Right forelimb (tissue), 1 donor: ENCODE data around the gene AHDC1.
"Not testable (repeated sequence)": the region's sequence is repeated elsewhere in the genome, so short reads cannot be mapped to it uniquely, and the experiment has no call there.

Experiments
- DNase-seq: peaks from one replicate; pipeline ENCODE4 v3.0.0-alpha.2; 2018

AHDC1 gene

DNA sequence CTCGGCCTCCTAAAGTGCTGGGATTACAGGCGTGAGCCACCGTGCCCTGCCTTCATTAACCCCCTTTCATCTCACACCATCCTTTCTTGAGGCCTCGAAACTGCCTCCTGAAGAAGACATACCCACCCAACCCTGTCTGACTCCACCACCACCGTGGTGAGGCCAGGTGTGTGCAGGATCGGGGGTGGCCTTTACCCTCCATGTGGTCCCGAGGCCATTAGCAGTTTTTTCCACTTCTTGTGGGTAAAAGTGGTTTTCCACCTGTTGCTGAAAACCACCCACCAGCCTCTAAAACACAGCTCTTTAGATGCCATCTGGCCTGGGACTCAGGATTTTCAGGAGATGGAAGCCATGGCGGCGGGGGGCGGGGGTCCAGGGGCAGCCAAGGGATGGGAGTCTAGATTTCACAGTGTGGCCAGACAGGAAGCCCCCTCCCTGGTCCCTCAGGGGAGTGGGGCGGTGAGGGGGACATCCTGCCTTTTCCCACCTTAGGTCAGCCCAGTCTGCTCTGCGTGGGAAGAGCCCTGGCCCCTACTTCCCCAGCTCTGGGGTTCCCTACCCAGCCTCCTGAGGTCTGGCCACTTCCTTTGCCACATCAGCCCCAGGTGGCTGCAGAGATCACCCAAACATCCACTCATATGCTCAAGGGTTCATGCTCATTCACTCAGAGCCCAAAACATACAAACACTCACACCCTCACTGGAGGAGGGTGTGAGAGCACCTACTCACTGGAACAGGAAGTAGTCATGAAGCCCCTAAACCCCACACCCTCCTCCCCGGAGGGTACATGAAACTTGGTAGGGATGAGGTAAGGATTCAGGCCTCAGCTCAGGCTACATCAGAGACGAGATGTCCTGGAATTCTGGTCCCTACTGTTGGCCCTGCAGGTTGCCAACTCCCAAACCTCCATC is 28.7 kb upstream of the AHDC1 start:
- DNase-seq = peak; percentile 34

DNA sequence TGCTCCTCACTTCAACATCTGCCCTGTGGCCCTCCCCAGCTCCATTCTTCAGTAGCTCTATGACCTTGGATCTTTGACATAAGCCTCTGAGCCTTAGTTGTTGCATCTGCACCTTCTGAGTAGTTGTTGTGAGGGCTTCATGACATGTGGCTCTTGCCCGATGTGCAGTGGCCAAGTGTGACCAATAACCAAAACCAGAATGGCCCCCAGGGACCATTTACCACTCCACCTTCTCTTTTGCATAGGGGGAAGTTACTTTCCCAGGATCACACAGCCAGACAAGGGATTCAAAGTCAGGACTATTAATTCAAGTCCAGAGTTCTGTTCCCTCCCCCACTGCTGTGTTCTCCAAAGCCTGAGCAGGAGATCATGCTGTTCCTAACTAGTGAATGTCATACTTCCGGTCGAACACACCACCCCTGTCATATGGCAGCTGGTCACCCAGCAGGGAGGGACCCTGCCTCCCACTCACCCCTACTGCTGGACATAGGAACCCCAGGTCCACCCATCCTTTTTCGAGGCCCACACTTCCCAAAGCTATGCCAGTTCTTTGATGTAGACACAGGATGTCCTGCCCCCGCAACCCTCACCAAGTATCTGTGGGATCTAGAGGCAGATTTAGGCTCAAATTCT is 27.0 kb upstream of the AHDC1 start:
- DNase-seq = peak; percentile 42

DNA sequence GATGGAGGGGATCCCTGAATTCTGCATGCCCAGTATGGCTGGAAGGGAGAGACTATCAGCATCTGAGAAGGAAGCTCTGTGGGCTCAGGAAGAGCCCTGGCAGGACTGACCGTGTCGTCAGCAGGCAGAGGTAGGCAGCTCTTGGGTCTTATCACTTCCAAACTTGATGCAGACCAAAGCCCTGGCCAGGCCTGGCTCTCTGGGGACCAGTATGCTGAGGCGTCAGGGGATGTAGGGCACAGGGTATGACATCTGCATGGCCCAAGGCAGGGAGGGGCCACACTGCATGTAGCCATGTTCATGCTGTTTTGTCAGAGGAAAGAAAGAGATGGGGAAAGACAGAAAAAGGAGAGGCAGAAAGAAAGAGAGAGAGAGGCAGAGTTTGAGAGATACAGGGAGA is 24.8 kb upstream of the AHDC1 start:
- no peak for DNase-seq

DNA sequence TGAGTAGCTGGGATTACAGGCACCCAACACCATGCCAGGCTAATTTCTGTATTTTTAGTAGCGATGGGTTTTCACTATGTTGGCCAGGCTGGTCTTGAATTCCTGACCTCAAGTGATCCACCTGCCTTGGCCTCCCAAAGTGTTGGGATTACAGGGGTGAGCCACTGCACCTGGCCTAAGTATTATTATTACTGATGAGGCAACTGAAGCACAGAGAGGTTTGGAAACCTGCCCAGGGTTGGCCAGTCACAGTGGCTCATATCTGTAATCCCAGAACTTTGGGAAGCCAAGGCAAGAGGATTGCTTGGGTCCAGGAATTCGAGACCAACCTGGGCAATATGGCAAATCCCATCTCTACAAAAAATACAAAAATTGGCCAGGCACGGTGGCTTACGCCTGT is 23.8 kb upstream of the AHDC1 start:
- not testable (repeated sequence) for DNase-seq

DNA sequence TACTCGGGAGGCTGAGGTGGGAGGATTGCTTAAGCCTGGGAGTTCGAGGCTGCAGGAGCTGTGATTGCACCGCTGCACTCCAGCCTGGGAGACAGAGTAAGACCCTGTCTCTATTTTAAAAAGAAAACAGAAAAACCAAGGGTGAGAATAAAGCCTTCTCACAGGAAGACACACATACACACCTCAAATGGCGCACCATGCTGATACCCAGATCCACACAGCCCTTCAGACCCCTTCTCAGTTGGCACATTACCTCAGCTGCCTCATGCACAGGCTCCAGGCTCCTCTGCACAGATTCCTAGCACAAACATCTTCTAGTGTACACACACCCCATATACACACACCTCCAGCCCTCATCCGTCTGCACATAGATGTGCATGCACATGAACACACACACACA is 23.1 kb upstream of the AHDC1 start:
- no peak for DNase-seq

DNA sequence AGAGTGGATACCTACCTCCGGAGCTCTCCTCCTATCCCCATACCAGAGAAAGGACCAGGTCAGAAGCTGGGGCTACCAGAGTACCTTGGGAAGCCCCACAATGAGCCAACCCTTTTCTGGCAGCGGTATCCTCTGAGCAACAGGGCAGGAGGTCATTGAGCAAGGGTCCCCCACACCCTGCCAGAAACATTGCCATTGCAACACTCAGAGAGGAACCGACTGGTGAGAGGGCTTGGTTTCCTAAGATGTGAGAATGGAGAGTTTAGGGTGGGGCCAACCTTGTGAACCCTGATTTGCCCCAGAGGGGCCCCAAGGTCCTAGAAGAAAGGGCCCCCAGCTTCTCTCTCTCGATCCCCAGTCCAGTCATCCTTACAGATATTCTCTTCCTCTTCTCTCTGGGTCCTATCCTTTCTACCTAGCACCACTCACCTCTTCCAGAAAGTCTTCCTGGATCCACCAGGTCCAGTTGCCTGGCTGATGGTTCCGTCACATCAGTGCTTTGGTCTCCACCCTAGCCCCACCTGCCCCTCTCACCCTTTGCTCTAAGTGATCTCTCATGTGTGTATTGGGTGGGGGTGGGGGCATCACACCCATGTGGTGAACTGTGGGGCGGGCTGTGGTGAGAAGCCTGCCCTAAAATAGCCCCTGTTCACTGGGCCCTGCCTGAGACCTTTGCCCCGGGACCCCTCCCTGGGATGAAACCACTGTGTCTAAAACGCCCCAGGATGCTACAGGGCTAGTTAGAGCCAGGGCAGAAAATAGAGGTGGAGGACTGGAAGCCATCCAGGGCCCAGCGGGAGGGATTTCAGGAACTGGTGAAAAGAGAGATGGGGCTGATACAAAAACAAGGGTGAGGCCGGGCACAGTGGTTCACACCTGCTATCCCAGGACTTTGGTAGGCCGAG is 22.3 kb upstream of the AHDC1 start:
- no peak for DNase-seq

DNA sequence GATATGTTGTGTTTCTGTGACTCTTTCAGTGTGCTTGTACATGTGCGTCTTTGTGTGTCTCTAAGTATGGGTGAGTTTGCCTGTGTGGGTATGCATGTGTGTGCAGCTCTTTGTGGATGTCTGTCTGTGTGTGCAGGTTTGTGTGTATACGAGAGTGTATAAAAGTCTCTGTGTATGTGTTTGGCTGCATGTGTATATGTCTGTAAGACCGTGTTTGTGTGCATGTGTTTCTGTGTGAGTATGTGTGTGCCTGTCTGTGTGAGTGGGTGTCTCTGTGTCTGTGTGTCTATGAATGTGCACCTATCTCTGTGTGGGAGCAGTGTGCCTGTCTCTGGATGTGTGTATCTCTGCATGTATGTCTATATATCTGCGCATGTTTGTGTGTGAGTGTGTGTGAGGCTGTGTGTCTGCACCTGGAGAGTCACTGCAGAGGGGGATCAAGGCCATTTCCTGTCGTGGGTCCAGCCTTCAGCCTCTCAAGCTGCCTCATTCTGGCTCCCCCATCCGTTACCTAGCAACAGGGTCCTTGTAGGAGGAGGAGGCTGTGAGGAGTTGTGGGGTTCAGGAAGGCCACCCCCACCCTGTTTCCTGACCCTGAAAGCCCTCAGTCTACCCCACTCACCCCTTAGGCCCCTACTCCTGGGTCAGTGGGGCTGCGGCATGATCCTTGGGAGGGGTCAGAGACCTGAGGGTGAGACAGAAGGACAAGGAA is 20.7 kb upstream of the AHDC1 start:
- DNase-seq = no peak

DNA sequence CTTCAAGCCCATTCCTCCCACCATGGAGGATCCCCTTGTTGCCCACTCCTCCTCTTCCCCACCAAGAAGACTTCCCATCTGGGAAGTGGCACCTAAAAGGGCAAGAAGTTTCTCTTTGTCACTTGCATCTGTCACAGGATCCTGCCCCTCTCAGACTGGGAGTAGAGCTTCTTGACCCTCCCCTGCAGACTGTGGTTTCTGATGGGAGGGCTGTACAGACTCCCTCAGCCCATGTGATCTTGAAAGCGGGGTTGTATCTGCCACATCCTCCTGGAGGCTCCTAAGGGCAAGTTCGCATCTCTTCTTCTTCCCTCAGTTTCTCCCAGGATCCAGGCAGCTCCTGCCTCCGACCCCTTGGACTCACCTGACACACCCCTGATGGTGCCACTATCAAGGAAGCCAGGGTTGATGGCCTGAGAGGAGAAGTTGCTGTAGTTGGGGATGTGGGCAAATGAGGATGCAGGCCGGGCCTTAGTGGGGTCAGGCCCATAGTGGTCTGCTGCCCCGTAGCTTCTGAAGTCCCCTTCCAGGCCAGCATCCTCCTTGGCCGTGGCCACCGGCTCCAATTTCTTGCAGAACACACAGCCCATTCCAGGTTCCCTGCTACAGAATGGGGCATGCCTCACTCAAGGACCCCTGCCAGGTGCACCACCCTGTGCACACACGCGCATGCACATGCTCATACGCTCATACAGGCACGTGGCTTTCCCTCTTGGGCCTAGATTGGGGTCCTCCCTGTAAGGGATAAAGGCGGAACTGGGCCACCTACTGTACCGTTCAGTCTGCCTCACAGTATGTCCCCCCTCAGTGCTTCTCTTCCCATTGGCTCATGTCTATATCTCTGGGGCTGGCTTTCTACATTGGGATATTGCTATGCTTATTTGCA is 19.6 kb upstream of the AHDC1 start:
- DNase-seq = no peak

DNA sequence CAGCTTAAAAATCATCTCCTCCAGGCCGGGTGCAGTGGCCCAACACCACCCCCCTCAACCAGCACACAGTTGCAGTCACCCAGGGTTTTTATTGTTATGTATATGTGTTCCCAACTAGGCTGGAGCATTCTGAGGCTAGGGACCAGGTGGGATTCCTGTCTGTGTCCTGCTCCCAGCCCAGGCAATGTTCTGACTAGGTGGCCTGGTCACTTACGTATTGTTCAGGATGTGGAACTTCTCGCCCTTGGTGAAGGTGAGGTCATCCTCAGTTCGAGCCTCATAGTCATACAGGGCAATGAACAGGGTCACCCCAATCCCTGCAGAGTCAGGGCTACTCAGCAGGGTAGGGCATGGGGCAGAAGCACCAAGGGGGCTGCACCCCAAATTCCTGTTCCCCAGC is 18.9 kb upstream of the AHDC1 start:
- no peak for DNase-seq

DNA sequence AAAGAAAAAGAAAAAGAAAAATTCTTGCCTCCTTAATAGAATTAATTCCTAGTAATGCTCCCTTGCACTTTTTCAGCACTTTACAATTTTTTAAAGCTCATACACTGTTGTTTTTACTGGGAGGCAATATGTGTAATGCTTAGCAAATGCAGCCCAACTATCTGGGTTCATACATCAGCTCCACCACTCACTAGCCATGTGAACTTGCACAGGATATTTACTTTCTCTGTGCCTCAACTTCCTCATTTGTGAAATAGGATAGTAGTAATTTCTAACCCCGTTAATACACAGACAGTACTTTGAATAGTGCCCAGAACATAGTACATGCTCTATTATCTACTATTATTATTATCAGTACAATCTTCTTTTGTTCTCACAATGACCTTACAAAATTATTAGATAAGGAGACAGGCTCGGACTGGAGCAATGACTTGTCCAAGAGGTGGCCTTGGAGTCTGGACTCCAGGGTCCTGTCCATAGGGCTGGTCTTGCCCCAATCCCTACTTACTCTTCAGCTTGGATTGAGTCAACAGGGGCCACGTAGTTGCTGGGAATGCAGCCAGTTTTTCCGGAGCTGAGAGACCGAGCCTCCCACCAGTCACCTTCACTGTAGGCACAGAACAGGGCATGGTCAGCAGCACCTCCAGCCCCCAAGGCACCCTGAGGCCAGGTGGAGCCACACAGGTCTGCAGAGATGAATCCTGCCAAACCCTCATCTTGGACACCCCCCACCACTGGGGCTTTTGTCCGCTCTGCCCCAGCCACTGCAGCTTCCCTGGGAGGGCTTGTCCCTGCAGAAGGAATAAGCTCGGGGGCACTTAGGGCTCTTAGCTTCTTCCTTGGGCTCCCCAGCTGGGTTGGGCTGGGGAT is 17.3 kb upstream of the AHDC1 start:
- no peak for DNase-seq

DNA sequence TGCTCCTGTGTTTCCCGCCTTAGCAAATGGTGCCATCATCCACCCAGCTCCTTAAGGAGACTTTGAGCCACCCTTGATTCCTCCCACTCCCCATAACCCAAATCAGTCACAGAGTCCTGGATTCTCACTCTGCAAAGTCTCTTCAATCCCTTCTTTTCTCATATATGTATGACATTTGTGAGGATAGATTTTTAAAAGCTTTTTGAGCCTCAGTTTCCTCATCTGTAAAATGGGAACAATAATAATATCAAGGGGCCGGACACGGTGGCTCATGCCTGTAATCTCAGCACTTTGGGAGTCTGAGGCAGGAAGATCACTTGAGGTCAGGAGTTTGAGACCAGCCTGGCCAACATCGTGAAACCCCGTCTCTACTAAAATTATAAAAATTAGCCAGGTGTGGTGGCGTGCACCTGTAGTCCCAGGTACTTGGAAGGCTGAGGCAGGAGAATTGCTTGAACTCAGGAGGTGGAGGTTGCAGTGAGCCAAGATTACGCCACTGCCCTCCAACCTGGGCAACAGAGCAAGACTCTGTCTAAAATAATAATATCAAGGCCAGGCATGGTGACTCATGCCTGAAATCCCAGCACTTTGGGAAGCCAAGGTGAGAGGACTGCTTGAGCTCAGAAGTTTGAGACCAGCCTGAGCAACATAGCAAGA is 16.0 kb upstream of the AHDC1 start:
- not testable (repeated sequence) for DNase-seq

DNA sequence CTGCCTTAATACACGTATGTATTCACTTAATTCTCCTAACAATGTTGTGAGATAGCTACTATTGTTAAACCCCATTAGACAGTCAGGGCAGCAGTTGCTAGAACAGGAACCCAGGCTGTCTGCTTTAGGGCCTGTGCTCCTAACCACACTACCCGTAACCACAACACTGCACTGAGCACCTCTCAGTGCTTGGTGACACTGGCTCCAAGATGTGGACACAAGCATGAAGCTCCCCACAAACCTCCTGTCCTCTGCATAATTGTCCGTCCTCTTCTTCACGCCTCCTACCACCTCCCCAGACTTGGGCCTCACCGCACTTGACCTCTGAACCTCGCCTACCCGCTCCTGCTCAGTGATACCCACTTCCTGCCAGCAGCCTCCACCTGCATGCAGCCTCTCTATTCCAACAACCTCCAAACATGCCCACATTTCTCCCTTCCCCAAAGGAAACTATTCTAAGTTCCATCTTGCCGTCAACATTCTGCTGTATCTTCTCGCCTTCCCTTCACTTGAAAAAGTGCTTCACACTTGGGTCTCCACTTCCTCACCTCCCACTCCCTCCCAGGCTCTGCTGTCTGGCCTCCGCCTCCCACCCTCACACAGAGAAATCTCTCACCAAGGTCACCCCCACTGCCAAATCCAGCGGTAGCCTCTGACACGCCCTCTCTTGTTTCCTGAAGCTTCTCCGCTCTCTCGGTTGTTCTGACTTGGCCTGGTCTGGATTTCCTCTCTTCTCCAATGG is 14.6 kb upstream of the AHDC1 start:
- DNase-seq = no peak

DNA sequence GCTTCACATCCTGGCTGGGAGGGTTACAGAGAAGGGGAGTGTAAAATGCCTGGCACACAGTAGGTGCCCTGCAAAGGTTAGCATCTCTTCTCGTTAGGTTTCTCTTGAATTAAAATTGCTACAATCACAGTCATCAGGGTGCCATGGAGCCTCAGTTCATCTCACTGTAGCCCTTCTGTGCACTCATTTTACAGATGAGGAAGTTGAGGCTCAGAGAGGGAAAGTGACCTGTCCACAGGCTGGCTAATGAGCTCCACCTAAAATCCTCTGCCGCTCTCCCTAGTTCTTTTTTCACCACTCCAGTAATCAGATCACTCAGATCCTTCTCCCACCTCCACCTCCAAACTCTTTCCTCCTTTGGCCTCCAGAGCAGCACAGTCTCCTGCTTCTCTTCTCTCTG is 13.5 kb upstream of the AHDC1 start:
- DNase-seq = no peak

DNA sequence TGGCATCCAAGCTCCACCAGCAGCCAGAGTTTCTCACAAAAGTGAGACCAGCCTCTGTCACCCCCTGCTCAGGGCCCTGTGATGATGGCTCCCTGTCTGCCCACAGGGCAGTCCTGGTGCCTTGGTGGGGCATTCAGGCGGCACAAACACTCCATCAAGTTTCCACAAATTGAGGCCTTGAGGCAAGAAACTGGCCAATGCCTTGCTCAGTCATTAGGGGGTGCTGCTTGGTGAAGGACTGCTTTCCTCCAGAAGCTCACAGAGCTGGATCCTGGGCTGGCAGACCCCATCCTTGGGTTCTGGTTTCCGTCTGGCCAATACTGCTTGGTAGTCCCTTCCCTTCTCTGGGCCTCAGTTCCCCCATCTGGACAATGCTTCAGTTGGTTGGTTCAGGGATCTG is 12.5 kb upstream of the AHDC1 start:
- no peak for DNase-seq

DNA sequence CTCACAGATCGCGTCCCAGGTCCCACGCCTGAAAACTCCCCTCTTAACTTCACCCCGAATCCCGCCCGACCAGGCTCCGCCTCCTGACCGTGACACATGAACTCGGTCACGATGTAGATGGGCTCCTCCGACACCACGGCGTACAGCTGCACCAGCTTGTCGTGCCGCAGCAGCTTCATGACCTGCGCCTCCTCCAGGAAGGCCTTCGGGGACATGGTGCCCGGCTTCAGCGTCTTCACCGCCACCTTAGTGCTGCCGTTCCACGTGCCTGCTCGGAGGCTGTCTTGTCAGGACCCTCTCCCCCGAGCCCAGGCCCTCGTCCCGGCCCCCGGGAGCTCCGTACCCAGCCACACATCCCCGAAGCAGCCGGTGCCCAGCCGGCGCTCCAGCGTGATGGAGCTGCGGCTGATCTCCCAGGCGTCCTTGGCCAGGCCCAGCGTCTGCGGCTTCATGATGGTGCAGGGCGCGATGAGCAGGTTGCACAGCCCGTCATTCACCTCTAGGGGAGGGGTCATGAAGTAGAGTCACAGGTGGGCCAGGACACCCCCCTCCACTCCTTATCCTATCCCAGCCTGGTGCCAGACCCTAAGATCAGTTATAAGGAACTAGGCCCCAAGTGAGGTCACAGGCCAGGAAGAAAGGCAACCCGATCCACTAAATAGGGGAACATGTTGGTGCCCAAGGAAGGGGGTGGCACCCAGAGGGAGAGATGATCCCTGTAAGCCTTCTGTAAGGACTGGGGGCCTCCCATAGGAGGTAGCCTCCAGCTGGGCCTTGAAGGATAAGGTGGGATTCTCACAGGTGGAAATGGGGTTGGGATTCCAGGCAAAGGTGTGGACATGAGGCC is 11.6 kb upstream of the AHDC1 start:
- DNase-seq = no peak

DNA sequence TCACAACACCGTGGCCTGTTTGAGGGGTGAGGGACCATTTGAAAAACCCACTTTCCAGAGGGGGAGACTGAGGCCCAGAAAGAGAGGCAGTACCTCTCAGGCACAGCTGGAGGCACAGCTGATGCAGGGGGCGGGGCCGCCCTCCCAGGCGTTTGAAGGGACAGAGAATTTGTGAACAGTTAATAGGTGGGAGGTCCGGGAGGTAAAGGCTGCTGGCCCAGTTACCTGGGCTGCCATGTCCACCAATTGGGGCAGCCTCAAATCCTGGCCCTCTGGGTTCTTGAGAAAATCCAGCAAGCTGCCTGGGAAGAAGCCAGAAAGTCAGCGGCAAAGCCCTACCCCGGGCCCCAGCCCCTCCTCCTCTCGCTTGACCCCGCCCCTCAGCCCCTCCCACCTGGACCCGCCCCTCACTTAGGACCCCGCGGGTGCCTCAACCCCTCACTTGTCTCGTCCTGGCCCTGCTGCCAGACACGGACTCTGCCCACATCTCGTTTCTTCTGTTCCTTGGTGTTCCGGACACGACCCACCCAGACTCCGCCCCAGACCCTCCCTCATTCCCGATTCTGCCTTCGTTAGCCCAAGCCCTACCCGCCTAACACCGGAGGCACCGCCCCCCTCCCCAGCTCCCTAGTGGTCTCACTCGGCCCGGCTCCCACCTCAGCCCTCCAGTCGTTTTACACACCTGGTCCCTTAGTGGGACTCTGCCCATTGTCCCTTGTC is 10.8 kb upstream of the AHDC1 start:
- no peak for DNase-seq

DNA sequence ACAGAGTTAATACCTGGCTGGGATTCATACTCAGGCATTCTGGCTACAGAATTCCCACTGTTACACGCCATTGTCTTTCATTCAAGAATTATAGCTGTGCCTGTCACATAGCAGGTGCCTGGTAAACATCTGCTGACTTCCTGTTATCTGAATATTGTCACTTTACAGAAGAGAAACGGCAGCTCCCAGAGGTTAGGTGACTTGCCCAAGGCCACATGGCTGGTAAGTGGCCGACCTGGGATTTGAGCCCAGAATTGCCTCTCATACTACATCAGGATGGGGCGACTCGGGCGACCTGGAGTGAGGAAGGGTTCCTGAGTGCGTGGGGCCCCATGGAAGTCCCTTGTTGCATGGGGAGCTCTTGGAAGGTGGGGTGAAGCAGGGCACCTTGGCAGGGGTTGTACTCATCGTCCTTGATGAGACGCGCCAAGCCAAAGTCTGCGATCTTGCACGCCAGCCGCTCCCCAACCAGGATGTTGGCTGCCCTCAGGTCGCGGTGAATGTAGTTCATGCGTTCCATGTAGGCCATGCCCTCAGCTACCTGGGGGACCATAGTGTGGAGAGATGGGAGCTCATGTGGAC is 10.2 kb upstream of the AHDC1 start:
- no peak for DNase-seq
